ENCODE results near the gene PDF.

DNA sequence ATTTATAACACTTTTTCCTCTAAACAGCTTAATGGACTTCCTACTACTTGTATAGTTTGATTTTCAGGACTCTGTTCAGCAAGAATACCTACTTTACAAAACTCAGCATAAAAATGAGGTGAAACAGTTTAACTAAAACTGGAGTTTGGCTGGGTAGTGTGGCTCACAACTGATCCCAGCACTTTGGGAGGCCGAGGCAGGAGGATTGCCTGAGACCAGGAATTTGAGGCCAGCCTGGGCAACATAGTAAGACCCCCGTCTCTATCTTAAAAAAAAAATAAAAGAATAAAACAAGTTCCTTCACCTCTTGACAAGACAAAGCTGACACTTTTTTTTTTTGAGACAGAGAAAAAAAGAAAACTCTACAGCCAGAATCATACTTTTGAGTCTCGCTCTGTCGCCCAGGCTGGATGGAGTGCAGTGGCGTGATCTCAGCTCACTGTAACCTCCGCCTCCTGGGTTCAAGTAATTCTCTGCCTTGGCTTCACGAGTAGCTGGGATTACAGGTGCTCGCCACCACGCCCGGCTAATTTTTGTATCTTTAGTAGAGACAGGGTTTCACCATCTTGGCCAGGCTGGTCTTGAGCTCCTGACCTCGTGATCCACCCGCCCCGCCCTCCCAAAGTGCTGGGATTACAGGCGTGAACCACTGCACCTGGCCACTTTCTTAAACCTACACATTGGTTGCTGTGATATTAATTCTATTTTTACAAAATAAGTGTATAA lies 2.6 kb downstream of the PDF start:
- TF ChIP-seq CTCF (IDR thresholded peaks at IDR 0.05) = no peak
- TF ChIP-seq EZH2 (IDR thresholded peaks at IDR 0.05; ENCODE audit: borderline replicate concordance, insufficient read depth, low read depth, low read length, poor library complexity, severe bottlenecking) = no peak

Measured in B cell (primary cell).